ENCODE results near the gene PADI3.

Gene PADI3, protein sequence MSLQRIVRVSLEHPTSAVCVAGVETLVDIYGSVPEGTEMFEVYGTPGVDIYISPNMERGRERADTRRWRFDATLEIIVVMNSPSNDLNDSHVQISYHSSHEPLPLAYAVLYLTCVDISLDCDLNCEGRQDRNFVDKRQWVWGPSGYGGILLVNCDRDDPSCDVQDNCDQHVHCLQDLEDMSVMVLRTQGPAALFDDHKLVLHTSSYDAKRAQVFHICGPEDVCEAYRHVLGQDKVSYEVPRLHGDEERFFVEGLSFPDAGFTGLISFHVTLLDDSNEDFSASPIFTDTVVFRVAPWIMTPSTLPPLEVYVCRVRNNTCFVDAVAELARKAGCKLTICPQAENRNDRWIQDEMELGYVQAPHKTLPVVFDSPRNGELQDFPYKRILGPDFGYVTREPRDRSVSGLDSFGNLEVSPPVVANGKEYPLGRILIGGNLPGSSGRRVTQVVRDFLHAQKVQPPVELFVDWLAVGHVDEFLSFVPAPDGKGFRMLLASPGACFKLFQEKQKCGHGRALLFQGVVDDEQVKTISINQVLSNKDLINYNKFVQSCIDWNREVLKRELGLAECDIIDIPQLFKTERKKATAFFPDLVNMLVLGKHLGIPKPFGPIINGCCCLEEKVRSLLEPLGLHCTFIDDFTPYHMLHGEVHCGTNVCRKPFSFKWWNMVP

DNA sequence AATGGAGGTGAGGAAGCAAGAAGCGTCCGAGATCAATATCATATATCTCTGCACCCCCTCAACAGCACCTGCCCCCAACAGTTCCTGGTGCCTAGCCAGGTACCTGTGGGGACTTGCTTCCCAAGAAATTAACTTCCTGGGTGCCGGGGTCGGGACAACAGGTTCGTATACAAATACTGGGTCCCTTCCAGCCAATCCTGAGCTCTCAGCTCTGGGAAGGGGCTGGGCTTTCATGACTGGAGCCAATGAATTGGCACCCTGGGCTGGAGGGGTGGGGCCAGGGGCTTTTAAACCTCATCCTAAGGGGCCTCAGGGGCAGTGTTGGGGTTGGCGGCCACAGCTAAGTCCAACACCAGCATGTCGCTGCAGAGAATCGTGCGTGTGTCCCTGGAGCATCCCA lies at the start of gene PADI3:
Gene PADI3, plus strand, starts transcription at position 318 of the 400 bp plus-strand sequence. Its CDS starts 40 bp downstream, at position 358.
- in situ Hi-C loops (cut with MboI; ENCODE audit: low sequenced_read_pairs) = no loop called here

DNA sequence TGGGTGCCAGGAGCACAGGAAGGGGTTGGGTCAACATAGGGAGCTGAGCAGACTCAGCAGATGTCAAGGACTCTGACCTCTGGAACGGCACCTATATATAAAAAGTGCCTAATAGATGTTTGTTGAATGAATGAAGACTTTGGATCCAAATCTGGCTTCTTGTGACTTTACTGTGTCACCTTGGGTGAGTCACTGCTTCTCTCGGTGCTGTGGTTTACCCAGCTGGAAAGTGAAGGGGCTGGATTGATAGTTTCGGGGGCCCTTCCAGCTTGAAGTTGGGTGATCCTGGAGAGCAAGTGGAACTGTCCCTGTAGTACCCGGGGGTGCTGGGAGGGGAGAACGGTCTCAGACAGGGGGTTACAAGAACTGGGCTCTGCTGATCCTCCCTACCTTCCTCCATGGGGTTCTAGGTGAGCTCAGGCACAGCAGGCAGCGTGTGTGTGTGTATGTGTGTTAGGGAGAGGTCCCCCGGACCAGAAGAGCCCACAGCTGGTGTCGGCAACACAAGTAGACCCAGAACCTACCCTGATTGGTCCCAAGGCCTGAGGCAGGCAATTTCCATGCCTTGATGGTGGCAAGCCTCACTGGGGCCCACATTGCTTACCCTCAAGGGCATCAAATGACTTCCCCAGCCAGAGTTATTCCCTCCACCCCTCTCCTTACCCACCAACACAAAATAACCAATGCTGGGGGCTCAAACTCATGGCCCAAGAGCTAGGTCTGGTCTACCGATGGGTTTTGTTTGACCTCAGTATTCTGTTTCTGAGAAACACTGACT lies 49.4 kb upstream of the PADI3 start:
- in situ Hi-C loops (cut with MboI; ENCODE audit: low sequenced_read_pairs) = no loop called here

DNA sequence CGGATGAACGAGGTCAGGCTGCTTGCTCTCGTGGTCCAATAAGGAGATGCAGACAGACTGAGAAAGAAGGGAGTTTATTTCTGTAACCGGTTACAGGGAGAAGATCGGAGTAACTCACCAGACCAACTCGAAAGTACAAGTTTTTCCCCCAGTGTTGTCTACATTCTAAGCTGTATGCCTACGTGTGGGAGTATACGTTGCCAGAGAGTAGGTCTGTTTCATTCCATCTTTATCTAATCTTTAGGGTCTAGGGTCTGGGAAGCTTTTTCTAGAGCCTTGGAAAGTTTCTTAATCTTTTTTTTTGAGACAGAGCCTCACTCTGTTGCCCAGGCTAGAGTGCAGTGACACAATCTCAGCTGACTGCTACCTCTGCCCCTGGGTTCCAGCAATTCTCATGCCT lies 48.7 kb upstream of the PADI3 start:
- in situ Hi-C loops (cut with MboI; ENCODE audit: low sequenced_read_pairs) = no loop called here

DNA sequence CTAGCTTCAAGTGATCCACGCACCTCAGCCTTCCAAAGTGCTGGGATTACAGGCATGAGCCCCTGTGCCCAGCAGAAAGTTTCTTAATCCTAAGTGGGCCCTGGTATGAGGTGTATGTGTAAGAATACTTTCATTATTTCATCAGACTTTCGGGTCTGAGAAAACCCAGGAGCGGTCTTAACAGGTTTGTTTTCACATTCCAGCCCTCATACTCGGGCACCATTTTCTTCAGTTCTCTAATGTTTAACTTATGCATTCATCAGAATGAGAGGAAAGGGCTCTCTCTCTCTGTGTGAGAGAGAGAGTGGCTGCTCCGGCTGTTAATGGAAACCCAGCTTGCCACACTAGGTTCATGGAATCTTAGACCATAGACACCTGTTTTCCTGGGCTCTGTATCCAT lies 48.1 kb upstream of the PADI3 start:
- in situ Hi-C loops (cut with MboI; ENCODE audit: low sequenced_read_pairs) = no loop called here

DNA sequence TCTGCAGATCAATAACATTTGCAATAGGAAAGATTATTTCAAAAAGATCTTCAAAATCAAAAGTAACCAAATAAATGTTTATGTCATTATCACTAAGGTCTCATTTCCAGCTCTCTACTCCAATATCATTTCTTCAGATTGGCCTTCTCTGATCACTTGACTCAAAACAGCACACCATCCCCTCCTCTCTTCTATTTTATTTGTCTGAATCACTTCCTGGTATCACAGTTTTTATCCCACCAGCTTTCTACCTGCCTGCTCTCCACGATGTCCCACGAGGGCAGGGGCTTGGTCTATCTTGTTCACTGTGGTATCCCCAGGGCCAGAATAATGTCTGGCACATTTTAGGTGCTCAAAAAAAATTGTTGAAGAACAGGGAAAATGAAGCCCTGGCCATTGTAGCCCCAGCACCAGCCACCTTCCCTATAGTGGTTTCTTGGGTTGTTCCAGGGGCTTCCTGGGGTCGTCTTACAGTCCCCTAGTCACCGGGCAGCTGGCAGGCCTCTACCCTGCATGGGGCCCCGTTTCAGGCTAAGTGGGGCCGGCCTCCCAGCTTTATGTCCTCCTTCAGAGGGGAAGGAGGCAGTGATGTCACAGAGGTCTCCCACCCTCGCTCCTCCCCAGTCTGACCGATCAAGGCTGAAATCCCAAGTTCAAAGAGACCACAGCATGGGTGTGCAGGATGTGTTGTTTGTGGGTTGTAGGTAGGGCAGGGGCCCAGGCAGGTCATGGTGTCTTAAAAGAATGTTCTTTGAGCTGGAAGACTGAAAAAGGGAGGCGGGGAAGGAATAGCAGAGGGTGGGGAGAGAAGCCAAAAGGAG lies 47.5 kb upstream of the PADI3 start:
- in situ Hi-C loops (cut with MboI; ENCODE audit: low sequenced_read_pairs) = no loop called here

DNA sequence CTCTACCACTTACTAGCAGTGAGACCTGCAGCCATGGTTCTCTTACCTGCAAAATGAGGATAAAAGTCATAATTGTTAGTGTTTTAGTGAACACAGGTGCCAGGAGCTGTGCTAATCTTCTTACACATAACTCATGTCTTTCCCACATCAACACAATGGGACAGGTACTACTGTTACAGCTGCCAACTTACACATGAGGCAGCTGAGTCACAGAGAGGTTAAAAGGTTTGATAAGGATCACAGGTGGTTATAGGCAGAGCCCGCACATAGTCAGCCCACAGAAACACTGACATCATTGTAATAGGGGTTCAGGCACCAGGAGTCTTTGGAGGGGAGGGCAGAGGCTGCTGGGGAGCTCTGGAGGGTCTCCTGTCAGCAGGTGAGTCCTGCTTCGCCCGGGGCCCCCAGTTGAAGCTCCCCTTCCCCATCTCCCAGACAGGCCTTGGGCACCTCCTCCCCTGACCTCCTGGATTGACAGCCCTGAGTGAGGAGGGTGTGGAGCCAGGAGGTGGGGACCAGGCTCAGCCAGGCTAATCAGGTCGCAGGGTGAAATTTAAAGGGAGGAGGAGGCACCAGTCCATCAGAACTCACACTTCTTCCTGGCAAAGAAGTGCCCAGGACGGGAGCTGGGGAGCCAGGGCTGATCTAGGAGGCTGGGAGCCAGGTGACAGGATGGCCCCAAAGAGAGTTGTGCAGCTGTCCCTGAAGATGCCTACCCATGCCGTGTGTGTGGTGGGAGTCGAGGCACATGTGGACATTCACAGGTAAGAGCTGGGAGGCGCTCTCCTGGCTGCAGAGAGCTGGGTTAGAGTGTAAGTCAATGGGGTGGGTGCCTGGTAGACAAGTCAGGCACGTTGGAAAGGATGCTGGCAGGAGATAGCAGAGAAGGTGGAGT lies 44.1 kb upstream of the PADI3 start, which contains the start of gene PADI1:
Gene PADI1, plus strand, starts transcription at position 583 of the 895 bp plus-strand sequence. Its CDS starts 90 bp downstream, at position 673.
- in situ Hi-C loops (cut with MboI; ENCODE audit: low sequenced_read_pairs) = no loop called here

DNA sequence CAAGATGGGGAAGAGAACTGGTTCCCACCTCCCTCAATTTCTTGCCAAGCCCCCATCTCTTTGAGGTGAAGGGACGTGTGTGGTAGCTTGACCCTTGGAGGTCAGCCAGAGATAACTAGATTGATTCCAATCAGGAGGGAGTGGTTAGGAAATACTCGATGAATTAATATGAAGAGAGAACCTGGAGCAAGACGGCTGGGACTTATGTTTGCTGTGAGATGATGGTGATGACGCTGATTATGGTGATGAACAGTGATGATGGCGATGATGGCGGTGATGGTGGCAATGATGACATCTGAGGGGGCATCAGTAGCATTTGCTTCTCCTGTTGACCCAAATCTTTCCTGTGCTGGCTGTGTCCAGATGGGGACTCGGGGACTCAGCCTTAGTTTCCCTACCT lies 43.2 kb upstream of the PADI3 start:
- in situ Hi-C loops (cut with MboI; ENCODE audit: low sequenced_read_pairs) = no loop called here

DNA sequence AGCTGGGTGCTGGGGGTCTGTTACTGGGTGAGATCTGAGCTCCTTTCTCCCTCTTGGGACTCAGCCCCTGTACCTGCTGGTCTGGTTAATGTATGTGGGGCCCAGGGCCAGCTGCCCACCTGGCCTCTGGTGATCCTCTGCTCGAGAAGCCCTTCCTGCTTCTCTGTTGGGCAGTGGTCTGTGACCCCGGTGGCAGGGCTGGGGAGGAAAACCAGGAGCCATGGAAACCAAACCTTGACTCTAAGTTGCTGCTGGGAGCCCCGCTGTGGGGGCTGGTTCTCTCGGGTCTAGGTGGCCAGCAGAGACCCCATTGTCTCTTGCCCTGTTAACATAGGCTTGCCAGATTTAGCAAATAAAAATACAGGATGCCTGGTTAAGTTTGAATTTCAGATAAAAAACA lies 42.7 kb upstream of the PADI3 start:
- in situ Hi-C loops (cut with MboI; ENCODE audit: low sequenced_read_pairs) = no loop called here

DNA sequence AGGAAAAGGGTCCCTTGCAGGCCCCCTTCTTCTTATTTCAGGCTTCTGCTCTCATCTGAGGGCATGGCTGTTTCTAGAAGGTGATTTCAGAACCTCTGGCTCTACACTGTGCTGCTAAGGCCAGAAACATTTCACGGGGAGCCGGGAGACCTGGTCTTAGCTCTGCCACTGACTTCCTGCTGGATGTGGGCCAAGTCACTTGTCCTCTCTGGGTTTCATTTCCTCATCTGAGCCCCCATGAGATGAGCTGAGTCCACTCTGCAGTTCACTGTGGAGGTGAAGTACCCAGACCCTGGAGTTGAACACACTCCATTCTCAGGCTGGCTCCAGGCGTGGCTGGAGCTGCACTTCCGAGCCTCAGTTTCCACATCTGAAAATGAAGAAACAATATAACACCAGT lies 41.9 kb upstream of the PADI3 start:
- in situ Hi-C loops (cut with MboI; ENCODE audit: low sequenced_read_pairs) = no loop called here

DNA sequence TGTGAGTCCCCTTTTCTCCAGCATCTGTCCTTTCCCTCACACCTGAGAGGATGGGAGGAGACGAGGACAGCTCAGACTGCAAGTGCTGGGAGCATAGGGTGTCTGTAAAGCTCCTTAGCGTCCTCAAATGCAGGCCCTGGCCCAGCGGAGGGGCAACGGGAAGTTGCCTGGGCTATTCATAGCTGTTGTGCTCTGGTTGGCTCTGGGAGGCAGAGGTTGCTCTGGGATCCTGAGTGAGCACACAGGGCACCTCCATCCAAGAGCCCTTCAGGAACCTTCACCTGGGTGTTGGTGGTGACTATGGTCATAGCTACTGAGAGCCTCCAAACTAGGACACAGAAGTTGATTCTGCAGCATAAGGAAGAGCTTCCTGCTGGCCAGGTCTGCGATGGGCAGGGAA lies 41.4 kb upstream of the PADI3 start:
- in situ Hi-C loops (cut with MboI; ENCODE audit: low sequenced_read_pairs) = no loop called here

DNA sequence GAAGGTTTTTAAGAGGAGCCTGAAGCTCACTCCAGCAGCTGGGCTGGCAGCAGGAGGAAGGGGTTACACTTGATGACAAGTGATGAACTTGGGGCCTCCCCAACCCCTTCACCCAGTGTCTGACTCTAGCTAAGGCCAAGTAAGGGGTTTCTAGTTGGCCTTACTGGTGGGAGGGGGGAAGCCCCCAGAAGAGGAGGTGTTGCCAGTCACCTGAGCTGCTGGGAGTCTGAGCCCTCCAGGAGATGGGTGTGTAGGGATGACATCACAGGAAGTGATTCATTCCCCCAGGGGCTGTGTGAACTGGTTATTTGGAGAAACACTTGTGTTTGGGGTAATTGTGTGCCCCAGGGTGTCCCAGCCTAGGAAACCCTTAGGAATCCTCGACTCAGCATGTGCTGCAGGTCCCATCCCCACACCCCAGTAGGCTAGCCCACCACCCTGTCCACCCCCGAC lies 40.9 kb upstream of the PADI3 start:
- in situ Hi-C loops (cut with MboI; ENCODE audit: low sequenced_read_pairs) = no loop called here

DNA sequence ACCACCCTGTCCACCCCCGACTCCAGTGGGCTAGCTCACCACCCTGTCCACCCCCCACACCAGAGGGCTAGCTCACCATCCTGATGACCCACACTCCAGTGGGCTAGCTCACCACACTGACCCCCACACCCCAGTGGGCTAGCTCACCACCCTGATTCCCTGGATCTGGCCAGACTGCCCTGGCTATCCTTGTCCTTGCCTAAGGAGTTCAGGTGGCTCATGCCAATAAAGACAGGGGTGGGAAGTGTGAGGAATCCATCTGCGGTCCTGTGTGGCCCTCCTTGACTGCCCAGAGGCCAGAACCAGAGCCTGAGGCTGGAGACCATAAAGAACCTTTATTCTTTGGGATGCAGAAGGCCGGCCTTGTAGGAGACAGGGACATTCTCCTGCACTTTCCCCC lies 40.4 kb upstream of the PADI3 start:
- in situ Hi-C loops (cut with MboI; ENCODE audit: low sequenced_read_pairs) = no loop called here

DNA sequence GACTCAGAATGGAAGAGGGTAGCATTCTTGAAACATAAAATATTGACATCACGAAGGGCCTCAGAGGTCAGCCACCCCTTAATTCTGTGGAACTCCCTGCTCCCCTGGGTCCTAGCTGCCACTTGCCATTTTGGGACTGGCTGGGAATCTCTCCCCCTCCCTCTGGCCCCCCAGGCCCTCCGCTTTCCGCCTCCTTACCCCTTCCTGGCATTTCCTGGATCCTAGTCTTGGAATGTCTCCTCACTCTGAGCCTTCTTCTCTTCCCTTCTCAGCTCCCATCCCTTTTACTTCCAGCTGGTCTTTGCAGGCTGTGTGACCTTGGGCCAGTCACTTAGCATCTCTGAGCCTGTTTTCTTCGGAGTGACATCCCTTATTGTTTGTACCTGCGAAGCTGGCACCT lies 39.5 kb upstream of the PADI3 start:
- in situ Hi-C loops (cut with MboI; ENCODE audit: low sequenced_read_pairs) = no loop called here

DNA sequence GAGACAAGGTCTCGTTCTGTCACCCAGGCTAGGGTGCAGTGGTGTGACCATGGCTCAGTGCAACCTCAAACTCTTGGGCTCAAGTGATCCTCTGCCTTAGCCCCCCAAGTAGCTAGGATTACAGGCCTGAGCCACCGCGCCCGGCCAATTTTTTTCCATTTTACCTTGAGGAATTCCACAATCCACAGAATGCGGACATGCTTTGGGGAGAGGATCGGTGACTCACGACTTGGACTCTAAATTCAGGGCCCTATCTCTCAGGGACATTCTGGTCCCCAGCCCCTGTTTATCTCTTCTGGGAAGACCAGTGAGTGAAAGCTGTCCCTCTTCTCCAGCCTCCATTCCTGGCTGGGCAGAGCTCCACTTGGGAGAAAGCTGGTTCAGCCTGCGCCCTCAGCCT lies 38.7 kb upstream of the PADI3 start:
- in situ Hi-C loops (cut with MboI; ENCODE audit: low sequenced_read_pairs) = no loop called here

DNA sequence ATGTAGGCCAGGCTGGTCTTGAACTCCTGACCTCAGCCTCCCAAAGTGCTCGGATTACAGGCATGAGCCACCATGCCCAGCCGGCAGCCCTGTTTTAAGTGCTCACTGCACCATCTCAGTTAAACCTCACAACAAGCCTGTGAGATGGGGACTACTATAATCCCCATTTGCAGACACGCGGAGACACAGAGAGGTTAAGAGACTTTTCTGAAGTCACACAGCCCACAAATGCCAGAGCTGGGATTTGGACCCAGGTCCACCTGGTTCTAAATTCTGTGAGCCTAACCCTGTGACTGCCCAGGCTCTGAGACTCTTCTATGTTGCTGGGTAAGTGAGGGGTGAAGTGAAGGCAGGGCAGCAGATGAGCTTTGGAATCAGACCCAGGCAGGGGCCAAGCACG lies 37.5 kb upstream of the PADI3 start:
- in situ Hi-C loops (cut with MboI; ENCODE audit: low sequenced_read_pairs) = no loop called here

DNA sequence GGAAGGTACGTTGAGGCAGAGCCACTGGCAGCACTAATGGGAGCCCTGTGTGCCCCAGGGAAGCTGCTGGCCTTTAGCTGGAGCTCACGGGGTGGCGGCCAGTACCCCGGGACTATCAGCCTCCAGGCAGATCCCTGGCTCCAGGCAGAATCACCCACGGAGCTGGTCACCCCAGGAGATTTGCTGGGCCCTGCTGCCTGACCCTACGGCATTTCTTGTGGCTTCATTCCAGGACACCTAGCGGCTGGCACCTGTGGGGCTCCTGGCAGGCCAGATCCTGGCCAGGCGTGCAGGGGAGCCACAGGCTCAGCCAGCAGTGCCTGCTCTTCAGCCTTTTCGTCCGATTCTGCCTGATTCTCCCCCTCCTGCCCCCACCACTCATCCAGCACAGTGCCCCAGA lies 36.9 kb upstream of the PADI3 start:
- in situ Hi-C loops (cut with MboI; ENCODE audit: low sequenced_read_pairs) = no loop called here

DNA sequence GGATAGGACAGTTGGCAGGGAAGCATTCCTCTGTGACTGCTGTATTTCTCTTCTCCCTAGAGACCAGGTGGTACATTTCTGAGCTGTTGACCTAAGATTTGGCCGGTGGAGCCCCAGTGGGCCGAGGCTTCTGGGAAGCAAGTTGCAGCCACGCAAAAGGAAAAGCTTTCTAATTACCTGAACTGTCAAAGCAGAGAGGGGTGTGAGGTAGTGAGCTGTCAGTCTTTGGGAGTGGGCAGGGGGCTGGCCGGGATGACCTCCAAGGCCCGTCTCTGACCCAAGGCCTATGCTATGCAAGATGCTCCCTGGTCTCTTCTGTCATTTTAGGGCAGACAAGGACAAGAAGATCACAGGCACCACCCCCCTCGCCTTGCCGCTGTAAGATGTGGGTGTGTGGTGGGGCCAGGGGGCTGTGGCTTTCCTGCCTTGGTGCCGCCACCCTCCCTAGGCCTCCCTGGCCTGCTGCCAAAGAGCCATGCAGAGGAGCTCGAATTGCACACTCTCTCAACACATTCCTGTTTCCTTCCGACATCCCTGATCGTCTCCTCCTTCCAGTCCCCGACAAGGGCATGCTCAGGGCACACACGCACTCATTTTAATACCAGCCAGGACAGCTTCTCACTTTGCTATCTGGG lies 36.3 kb upstream of the PADI3 start:
- in situ Hi-C loops (cut with MboI; ENCODE audit: low sequenced_read_pairs) = no loop called here

DNA sequence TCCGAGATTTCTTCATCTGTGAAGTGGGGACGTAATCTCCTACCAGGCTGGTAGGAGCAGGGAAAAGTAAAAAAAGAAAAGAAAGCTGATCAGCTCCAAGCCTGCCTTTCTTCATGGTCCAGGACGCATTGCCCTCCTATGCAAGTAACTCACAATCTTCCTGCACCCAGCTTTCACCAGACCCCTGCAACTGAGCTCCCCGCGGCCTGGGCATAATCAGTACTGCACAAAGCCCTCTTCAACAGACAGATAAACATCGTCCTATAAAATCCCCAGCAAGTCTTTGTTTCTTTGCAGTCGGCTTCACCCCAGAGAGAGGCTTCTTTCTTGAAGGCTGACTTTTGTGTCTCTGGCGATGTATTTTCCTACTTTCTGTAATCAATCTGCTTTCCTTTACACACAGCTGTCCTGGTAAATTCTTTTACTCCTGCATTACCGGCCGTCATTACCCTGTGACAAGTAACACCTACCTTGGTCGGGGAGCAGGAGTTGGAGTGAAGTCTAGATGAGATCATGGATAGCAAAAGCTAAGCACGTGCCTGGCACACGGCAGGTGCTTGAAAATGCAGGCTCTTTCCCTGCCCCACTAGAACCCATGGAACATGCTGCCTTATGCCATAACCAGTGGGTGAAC lies 35.6 kb upstream of the PADI3 start:
- in situ Hi-C loops (cut with MboI; ENCODE audit: low sequenced_read_pairs) = no loop called here

DNA sequence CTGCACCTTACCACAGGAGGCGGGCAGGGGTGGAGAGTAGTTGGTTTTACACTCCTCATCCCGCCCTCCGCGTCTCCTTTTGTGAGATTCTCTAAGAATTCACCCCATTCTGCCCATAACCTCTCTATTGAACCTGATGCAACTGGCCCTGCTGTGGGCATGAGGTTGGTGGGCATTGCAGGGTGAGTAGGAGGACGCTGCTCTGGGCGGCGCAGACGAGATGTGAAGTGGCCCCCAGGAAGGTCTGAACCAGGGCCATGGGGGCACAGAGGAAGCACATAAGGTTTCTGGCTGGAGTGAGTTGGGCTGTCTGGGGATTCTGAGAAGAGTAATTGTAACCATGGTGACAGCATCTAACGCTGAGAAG lies 35.1 kb upstream of the PADI3 start:
- in situ Hi-C loops (cut with MboI; ENCODE audit: low sequenced_read_pairs) = no loop called here

All from HL-60/S4 (cell line).